CD14-positive monocyte (primary cell): ENCODE measurements around the gene NEMP2. TPM values are rescaled to one million over a fixed set of nuclear protein-coding genes. Genes with fewer than 3 reads are reported as not detected.

Experiments
- DNase-seq, 3 donors: peaks; one replicate each; pipeline ENCODE4 v3.0.0-alpha.2; 2011 to 2022
- H2AFZ ChIP-seq: 2 replicates; pipeline ENCODE4 v1.6.0; 2012; ENCODE audit warnings: mild to moderate bottlenecking, low read depth, low read length, inconsistent platforms; ENCODE audit not compliant: insufficient read depth, poor library complexity, severe bottlenecking
- H3K27ac ChIP-seq, 2 donors: 1 replicate in 1 of 2; 2 replicates in 1 of 2; pipeline ENCODE4 v1.5.1; 2012 to 2013; ENCODE audit warnings: low read length in 2 of 2, control low read depth in 1 of 2, inconsistent platforms in 1 of 2, low read depth in 1 of 2, mild to moderate bottlenecking in 1 of 2
- H3K27me3 ChIP-seq, 2 donors: one replicate each; pipeline versions ENCODE4 v1.6.0 to v1.6.1; 2011 to 2013; ENCODE audit warnings: low read length in 2 of 2; ENCODE audit not compliant: control insufficient read depth in 2 of 2, insufficient read depth in 2 of 2
- H3K36me3 ChIP-seq, 2 donors: replicated peaks in 1 of 2; 1 replicate in 1 of 2; 2 replicates in 1 of 2; pipeline versions ENCODE4 v1.5.1 to v1.6.1; 2012 to 2013; ENCODE audit warnings: low read length in 2 of 2, control low read depth in 1 of 2, inconsistent platforms in 1 of 2, mild to moderate bottlenecking in 1 of 2; ENCODE audit not compliant: insufficient read depth in 2 of 2, control insufficient read depth in 1 of 2
- H3K4me1 ChIP-seq, 2 donors: 1 replicate in 1 of 2; 2 replicates in 1 of 2; pipeline versions ENCODE4 v1.5.1 to v1.6.1; 2012 to 2013; ENCODE audit warnings: low read length in 2 of 2, control low read depth in 1 of 2, inconsistent platforms in 1 of 2, mild to moderate bottlenecking in 1 of 2, moderate library complexity in 1 of 2; ENCODE audit not compliant: insufficient read depth in 2 of 2, control insufficient read depth in 1 of 2
- H3K4me2 ChIP-seq: replicated peaks from 2 replicates; pipeline ENCODE3; 2012; ENCODE audit warnings: low read length, moderate library complexity, mild to moderate bottlenecking; ENCODE audit not compliant: poor library complexity, severe bottlenecking; ENCODE audit errors: extremely low read depth
- H3K4me3 ChIP-seq, 3 experiments: fragments of 200-600 bp in 1 of 3; sonication (generic) in 1 of 3; replicated peaks in 1 of 3; 1 replicate in 2 of 3; 2 replicates in 1 of 3; pipeline ENCODE4 v1.5.1; 2011 to 2013; ENCODE audit warnings: low read length in 3 of 3, mild to moderate bottlenecking in 3 of 3, control low read depth in 2 of 3, low read depth in 2 of 3, inconsistent platforms in 1 of 3, moderate library complexity in 1 of 3
- H3K79me2 ChIP-seq: 2 replicates; pipeline ENCODE4 v1.6.0; 2012; ENCODE audit warnings: mild to moderate bottlenecking, control low read depth, inconsistent platforms, low read length, moderate library complexity; ENCODE audit not compliant: insufficient read depth
- H3K9ac ChIP-seq: 2 replicates; pipeline ENCODE4 v1.6.0; 2017; ENCODE audit warnings: low read length, mild to moderate bottlenecking; ENCODE audit not compliant: insufficient read depth, poor library complexity, severe bottlenecking
- H3K9me3 ChIP-seq, 2 donors: replicated peaks in 1 of 2; 1 replicate in 1 of 2; 2 replicates in 1 of 2; pipeline versions ENCODE4 v1.5.1 to v1.6.1; 2012 to 2013; ENCODE audit warnings: low read length in 2 of 2, control low read depth in 1 of 2; ENCODE audit not compliant: control insufficient read depth in 1 of 2, insufficient read depth in 1 of 2
- H4K20me1 ChIP-seq: 2 replicates; pipeline ENCODE4 v1.6.0; 2012; ENCODE audit warnings: mild to moderate bottlenecking, low read length, control low read depth, moderate library complexity; ENCODE audit not compliant: insufficient read depth
- H3K27ac Mint-ChIP-seq, 7 donors: one replicate each; pipeline ENCODE4 v1.8.0; 2020; ENCODE audit warnings: mild to moderate bottlenecking in 7 of 7, mixed read lengths in 7 of 7, moderate library complexity in 6 of 7, inconsistent platforms in 2 of 7
- H3K27me3 Mint-ChIP-seq, 3 donors: one replicate each; pipeline ENCODE4 v1.8.0; 2021 to 2022; ENCODE audit warnings: low read depth in 3 of 3, mild to moderate bottlenecking in 3 of 3, mixed read lengths in 3 of 3, moderate library complexity in 3 of 3, inconsistent platforms in 1 of 3
- H3K36me3 Mint-ChIP-seq, 2 donors: one replicate each; pipeline ENCODE4 v1.8.0; 2020; ENCODE audit warnings: mixed read lengths in 2 of 2, inconsistent platforms in 1 of 2, mild to moderate bottlenecking in 1 of 2
- H3K4me1 Mint-ChIP-seq: one replicate; pipeline ENCODE4 v1.8.0; 2020; ENCODE audit warnings: mild to moderate bottlenecking, mixed read lengths
- H3K4me3 Mint-ChIP-seq, 2 donors: one replicate each; pipeline ENCODE4 v1.8.0; 2020; ENCODE audit warnings: mild to moderate bottlenecking in 2 of 2, mixed read lengths in 2 of 2, moderate library complexity in 1 of 2
- H3K9me3 Mint-ChIP-seq, 7 donors: one replicate each; pipeline ENCODE4 v1.8.0; 2020 to 2022; ENCODE audit warnings: mixed read lengths in 7 of 7, mild to moderate bottlenecking in 6 of 7, moderate library complexity in 6 of 7, inconsistent platforms in 2 of 7
- CTCF ChIP-seq: fragments of 200-600 bp; IDR thresholded peaks from one replicate; pipeline ENCODE4 v1.8.0; 2022; ENCODE audit warnings: antibody characterized with exemption, mild to moderate bottlenecking
- WGBS: methylation state at CpG from one replicate; pipeline ENCODE4 v1.1.5; 2013; ENCODE audit warnings: missing lambda C conversion rate; ENCODE audit not compliant: insufficient coverage; 5-methylcytosine and 5-hydroxymethylcytosine counted together
- intact Hi-C, 2 donors: fragments of 100-400 bp; cut with micrococcal nuclease; formaldehyde crosslinking; loops; one replicate each; pipeline versions ENCODE4 v1.15.0 to v1.15.1; 2023
- polyA plus RNA-seq, 3 donors: library from polyadenylated mRNA; depleted of rRNA in 1 of 3; unstranded in 2 of 3; stranded (reverse) in 1 of 3; fragments of 300-500 nt in 2 of 3; fragments of >200 nt in 1 of 3; fragmentation: Illumina TruSeq in 2 of 3; gene quantifications; 1 replicate in 2 of 3; 2 replicates in 1 of 3; pipeline ENCODE4 v1.2.3, GENCODE V29; 2012 to 2021

NEMP2 gene
- polyA plus RNA-seq, 3 donors = 0.44 to 2.5 (median 1.5) TPM

GRCh38 chr2:190481339-190481738 lies 53.2 kb downstream of the NEMP2 start:
- H3K4me1 ChIP-seq = peaks cover 0 to 5% of the 10 kb centered on the region in 2 donors
- H3K4me3 Mint-ChIP-seq = no peak overlapping the region
- H3K79me2 ChIP-seq = no peaks in the 10 kb centered on the region
- no peaks in the 10 kb centered on the region for H3K27me3 ChIP-seq
- no peak overlapping the region for H3K9ac ChIP-seq
- WGBS = no CpG with 5 or more reads among the region's 2 CpGs
- DNase-seq = no peak
- H3K36me3 Mint-ChIP-seq = peaks cover 9 to 12% of the 10 kb centered on the region in 2 donors
- peaks cover 0 to 1% (median 0%) of the 10 kb centered on the region in 3 donors for H3K27me3 Mint-ChIP-seq
- no peak overlapping the region for H3K4me2 ChIP-seq
- H4K20me1 ChIP-seq = no peaks in the 10 kb centered on the region
- no peak overlapping the region for H3K27ac Mint-ChIP-seq
- H3K36me3 ChIP-seq = peaks cover 2 to 12% of the 10 kb centered on the region in 2 donors
- peaks cover 11% of the 10 kb centered on the region for H3K4me1 Mint-ChIP-seq
- H3K27ac ChIP-seq = no peak overlapping the region
- H3K9me3 Mint-ChIP-seq = no peaks in the 10 kb centered on the region
- no peak overlapping the region for H2AFZ ChIP-seq
- intact Hi-C loops = no loop called here
- no peak overlapping the region for H3K4me3 ChIP-seq
- no peak for TF ChIP-seq CTCF
- H3K9me3 ChIP-seq = no peaks in the 10 kb centered on the region

DNA sequence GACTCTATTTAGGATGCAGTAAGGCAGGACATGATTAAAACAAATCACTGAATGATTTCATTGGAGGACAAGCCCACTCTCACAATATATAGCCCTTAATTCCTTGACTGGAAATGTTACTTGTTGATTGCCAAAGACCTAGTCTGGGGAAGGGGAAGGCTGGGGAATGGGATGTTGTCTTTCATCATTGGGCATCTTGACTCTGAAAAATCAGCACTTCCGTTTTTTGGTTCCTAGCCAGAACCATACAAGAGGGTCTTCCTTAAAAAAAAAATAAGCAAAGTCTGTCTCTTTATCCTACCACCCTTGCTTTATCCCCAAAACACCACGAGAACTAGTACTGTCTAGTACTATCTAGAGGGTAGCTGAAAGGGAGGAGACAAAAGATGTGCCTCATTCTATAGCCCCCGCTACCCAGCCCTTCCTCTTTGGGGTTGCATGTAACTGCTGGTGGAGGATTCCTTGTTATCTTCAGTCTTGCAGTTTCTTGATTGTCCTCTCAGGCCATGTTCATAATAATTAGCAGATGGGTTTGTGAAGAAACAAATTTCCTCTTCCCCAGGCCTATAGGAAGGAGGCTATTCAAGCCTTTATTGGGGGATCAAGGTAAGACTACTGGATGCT lies 55.8 kb downstream of the NEMP2 start:
- Histone ChIP-seq H3K4me1 (peaks cover 0 to 5% of the 10 kb centered on the region in 2 donors), H3K9ac (no peak overlapping the region), H3K4me3 (no peak overlapping the region), H4K20me1 (no peaks in the 10 kb centered on the region), H3K27me3 (no peaks in the 10 kb centered on the region), H3K27ac (no peak overlapping the region), H3K4me2 (no peak overlapping the region), H3K9me3 (no peaks in the 10 kb centered on the region), H3K79me2 (no peaks in the 10 kb centered on the region), H2AFZ (no peak overlapping the region), H3K36me3 (peaks cover 2 to 12% of the 10 kb centered on the region in 2 donors)
- no peak for TF ChIP-seq CTCF
- Mint-ChIP-seq H3K9me3 (peaks cover 0 to 3% (median 1%) of the 10 kb centered on the region in 7 donors), H3K27me3 (peaks cover 0 to 1% (median 0%) of the 10 kb centered on the region in 3 donors), H3K27ac (peak overlapping the region in 2 of 7 donors; percentile 41 to 48), H3K4me1 (peaks cover 11% of the 10 kb centered on the region), H3K4me3 (no peak overlapping the region), H3K36me3 (peaks cover 6 to 10% of the 10 kb centered on the region in 2 donors)
- no peak for DNase-seq
- WGBS = no CpG with 5 or more reads among the region's 3 CpGs
- intact Hi-C loops = no loop called here
